Measurements from ENCODE around the gene GRIA4.
"Not testable (repeated sequence)": the region's sequence is repeated elsewhere in the genome, so short reads cannot be mapped to it uniquely, and the experiment has no call there.

The GRIA4 gene

DNA sequence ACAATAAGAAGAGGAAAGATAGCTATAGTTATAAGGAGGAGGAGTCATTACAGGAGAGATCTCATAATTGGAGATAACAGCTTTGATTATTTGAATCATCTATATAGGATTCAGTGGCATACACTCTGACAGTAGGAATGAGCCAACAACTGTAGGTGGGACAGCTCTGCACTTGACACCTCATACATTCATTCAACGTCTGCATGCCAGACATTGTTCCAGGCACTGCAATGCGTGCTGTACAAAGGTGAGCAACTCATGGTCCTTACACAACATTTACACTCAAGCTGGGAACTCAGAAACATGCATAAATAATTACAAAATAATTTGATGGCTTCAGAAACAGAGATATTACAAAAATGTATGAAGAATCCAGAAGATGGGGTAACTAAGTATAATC lies 257.9 kb downstream of the GRIA4 start:
- no peak for DNase-seq

DNA sequence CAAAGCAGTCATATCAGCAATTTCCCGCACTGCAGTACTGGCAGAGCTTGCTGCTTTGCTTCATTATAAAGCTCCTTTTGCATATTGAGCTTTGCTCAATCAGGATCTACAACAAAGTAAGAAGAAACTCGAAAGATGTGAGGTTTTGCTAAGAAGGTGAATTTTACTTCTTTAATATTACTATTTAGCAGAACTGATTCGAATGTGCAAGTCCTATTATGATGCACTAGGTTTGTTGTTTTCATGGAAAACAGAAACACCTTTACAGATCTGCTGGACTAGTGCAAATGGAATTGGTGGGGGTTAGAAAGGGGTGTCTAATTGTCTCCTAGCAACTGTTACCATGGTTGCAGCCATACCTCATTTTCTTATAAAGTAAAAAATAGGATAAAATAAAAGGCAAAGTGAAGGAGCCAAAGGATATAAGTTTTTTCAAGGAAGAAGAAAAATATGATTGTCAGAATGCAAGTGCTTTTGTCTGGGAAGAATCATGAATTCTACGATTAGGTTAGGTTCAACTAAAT lies 259.0 kb downstream of the GRIA4 start:
- DNase-seq, result no peak

DNA sequence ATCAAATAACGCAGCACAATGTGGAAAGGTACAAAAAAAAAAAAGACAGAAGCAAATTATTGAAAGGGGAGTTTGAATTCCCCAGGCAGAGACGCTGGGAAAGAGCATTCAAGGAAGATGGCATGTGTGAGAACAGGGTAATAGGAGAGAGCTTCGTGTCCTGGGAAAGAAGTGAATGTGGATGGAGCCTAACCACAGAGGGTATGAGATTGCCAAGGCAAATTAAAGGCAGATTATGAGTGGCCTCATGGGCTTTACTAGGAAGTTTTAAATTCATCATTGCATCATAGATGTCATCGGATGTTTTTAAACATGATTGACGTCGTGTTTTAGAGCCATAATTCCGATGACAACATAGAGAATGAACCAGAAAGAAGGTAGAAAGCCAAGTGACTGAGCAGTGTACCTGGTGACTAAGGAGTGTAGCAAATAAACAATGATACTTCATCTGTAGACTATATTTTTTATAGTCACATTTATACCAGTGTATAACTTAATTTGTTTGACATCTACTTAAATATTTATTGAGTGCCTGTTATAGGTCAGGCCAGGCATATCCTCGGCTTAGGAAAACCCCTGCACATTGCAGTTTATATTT lies 260.7 kb downstream of the GRIA4 start:
- no peak for DNase-seq

DNA sequence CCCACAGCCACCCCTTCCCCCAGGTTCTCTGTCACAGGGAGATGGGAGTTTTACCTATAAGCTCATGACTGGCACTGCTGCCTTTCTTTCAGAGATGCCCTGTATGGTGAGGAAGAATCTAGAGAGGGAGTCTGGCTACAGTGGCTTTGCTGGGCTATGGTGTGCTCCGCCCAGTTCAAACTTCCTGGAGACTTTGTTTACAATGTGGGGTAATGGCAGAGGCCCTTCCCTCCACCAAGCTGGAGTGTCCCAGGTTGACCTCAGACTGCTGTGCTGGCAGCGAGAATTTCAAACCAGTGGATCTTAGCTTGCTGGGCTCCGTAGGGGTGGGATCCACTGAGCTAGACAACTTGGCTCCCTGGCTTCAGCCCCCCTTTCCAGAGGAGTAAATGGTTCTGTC lies 268.6 kb downstream of the GRIA4 start:
- DNase-seq, result no peak

DNA sequence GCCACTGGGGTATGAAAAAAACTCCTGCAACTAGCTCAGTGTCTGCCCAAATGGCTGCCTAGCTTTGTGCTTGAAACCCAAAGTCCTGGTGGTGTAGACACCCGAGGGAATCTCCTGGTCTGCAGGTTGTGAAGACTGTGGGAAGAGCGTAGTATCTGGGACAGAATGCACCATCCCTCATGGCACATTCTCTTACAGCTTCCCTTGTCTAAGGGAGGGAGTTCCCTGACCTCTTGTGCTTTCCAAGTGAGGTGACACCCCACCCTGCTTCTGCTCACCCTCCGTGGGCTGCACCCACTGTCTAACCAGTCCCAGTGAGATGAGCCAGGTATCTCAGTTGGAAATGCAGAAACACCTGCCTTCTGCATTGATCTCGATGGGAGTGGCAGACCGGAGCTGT lies 269.1 kb downstream of the GRIA4 start:
- not testable (repeated sequence) for DNase-seq

DNA sequence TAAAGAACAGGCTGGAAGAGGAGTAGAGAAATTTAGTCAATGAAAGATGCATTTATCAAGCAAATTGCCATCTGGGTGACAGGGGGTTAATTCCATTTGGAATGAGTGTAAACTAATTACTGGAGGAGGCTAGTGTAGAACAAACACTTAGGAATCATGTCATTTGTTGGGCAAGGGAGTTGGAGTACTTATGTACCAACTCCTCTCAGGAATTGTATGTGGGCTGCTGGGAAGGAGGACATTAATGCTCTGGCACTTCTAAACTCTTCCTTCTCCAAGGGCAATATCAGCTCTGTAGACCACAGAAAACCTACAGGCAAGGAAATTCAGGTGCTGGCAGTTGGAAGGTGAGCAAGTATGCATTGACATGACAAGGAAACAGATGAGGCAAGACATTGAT lies 271.2 kb downstream of the GRIA4 start:
- no peak for DNase-seq

DNA sequence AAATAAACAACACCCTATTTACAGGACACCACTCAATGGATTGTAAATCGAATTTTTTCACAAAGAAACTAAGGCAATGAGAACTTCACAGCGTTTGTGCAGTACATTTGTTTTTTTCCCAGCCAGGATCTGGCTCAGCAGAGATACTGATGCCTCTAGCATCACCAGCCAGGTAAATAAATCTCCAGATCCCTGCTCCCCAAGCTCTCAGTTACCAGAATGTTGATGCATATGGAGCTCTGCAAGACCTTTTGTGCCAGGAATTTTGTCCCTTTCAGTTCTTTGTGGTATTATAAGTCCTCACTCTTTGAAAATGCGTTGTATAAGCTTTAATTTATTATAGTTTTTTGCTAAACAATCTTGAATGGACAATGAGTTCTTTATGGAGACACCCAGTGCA lies 274.6 kb downstream of the GRIA4 start:
- no peak for DNase-seq

DNA sequence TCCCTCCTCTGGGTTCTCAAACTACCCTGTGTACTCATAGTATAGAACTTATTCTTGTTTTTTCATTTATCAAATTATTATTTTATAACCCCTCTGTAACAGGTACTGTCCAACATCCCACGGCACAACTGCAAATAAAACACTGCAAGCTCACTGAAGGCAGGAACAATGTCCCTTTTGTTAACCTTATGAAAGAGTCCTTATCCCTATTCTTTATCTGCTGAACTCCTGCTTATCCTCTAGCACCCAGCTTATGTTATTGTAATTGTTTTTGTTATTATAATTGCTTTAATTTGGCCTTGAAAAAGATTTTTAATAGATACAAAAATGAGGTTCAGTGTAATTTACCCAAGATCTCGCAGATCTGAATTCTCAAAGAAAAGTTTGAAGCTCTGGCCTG lies 281.8 kb downstream of the GRIA4 start:
- no peak for DNase-seq

DNA sequence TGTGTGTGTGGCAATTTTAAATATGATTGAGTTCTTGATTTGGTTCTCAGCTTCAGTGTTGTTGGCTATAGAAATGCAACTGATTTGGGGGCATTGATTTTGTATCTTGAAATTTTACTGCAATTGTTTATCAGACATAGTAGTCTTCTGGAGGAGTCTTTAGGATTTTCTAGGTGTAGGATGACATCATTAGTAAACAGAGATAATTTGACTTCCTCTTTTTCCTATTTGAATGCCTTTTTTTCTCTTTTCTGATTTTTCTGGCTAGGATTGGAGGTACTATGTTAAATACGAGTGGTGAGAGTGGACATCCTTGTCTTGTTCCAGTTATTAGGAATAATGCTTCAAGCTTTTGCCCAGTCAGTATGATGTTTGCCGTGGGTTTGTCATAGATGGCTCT lies 287.3 kb downstream of the GRIA4 start:
- DNase-seq, result no peak

DNA sequence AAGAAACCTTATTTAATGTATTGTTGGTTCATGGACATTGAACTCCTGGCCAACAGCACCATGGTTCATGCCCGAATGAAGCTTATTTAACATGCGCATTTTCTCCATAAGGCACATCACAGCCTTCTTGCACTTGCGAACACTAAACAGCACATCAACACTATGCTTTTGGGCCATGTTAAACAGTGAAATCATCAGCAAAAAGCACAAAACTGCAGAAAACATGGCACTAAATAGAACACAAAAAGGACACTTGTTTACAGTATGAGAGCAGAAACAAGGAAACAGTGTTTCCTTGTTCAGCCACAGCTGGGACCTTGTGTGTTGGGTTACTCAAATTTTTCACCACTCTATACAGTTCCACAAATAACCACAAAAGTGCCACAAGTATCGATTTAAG lies 289.9 kb downstream of the GRIA4 start:
- DNase-seq, result no peak

DNA sequence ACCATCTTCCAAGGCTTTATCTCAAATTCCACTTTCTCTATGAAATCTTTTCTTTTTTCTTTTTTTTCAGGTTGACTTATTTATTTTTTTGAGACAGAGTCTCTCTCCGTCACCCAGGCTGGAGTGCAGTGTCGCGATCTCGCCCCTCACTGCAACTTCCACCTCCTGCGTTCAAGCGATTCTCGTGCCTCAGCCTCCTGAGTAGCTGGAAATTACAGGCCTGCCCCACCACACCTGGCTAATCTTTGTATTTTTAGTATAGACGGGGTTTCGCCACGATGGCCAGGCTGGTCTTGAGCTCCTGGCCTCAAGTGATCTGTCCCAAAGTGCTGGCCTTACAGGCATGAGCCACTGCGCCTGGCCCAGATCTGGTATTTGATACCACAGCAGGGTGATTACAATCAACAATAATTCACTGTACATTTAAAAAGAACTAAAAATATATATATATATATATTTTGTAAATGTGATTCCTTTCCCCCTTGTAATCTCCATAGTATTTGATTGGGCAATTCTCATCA lies 290.7 kb downstream of the GRIA4 start:
- no peak for DNase-seq

DNA sequence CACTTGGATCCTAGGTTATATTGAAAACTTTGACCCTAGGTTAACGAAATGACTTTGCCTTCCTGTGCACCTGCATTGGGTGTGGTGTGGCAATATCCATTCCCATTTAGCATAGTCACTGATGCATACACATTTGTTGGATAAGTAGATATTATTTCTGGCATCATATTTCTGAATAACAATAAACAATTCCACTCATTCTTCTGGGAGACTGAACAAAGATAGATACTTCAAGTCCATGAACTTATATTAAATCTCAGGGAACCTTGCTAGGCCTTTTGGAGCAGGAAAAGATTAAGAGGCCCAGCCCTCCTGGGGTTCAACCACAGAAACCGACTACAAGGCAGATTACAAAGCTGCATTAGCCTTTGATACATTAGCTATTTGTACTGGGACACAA lies 293.2 kb downstream of the GRIA4 start:
- DNase-seq, result no peak

DNA sequence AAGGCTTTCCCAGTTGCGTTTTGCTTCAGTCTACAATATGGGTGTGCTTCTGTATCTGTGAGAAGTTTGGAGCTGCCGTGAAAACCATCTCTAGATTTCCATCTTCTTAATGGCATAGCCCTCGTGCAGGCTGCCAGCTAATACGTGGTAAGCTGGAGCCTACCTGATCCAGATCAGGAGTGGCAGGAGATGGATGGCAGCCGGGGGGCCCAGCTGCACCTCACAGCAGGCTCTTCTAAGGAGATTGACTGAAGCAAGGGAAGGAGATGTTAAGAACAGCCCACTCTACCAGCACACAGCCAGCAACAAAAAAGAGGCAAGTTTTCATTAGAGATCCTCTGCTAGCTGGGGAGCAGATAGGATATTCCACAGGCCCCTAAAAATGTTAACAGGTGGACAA lies 296.6 kb downstream of the GRIA4 start:
- no peak for DNase-seq

DNA sequence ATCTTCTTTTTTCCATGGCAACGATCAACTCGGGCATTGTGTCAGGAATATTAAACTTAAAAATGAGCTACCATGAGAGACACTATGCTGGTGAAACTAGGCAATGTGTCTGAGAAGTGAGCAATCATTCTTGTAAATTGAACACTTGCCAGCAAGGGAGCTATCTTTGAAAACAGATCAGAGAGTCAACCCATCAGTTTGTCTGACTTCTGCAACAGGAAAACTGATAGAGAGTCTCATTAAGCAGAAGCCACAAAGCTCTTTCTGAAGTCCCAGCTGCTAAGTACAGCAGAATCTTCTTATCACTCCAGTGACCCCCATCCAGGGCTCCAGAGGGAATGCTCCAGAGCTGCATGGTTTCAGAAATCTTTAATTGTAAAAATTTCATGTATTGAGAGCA lies 297.4 kb downstream of the GRIA4 start:
- no peak for DNase-seq

DNA sequence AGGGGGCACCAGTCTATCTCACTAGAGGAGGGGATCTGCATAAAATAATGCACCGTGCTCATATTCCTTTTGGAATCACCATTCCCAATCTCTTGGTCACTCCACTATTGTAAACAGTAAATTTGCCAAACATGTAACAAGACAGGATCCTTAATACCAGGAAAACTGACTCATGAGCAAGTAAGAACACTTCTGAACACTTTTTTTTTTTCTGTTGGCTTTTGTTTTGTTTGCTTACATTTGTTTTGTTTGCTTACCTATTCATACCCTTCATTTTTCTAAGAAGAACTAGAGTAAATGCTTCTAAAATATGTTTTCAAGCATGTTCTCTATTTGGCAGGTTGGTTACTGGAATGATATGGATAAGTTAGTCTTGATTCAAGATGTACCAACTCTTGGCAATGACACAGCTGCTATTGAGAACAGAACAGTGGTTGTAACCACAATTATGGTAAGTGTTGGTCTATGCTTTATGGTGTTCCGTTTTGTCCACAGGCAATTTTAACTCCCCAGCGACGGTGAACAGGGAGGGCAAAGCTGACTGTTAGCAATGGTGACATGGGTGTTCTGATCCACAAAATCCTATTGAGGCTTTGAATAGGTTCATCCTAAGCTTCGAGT lies 300.3 kb downstream of the GRIA4 start:
- no peak for DNase-seq

DNA sequence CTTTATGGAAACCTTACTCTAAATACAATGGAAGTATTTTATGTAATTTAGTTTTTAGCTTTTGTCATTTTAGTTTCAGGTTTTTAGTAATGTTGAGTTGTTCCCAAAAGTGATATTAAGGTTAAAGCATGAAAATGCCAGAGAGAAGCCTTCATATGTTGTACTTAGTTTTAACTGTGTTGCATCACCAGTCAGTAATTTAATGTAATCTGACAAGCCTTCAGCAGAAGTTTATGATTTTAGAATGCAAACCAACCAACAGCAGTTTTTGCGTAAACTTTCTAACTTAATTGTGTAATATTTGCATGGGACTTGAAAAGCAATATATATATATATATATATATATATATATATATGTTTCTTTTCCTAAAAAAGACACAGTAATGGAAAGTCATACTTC lies 301.6 kb downstream of the GRIA4 start:
- no peak for DNase-seq

DNA sequence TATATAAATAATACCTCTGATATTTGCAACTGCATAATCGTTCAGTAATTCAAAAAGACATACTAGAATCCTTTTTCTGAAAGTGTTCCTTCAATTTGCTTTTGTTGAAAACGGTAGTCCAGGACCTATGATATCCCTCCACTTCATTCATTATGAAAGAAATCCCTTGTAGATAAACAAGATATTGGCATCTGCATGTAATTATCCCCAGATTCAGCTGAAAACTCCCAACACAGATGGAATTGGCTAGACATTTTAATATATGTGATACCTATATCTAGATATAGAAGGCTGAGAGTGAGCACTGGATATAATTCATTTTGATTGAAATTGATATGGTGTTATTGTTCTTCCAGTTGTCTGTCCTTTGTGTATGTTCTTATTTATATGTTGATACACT lies 302.8 kb downstream of the GRIA4 start:
- DNase-seq, result no peak

DNA sequence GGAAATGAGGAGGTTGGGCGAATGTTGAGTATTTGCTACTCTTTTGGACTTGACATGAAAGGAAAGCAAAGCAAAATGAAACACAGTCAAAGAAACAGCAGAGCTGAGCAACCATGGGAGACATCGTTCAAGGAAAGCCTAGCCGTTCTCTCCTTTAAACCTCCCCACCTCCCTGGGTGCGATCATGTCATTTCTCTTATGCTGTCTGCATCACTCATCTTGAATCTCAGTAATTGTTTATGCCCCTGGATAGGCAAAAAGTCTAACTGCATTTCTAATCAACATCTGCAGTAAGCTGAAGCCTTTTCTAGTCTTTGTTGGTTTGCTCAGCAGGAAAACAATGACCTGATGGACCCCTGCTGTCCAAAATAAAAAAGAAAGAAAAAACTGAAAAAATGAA lies 305.1 kb downstream of the GRIA4 start:
- DNase-seq, result no peak

DNA sequence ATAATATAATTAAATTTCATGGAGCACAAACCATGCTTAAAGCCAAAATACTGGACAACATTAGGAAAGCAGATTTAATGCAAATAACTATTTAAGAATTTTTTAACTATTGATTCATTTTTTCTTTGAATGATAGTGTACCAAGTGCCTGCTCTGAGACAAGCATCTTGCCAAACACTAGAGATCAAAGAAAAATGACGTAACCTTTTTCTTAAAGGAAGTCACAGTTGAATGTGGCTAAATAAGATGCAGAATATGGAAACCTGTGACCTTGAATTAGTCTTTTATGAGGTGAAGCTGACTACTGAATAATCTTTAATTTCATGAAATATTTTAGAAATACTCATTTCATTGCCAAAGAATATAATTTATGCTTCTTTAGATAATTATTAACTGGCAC lies 308.2 kb downstream of the GRIA4 start:
- DNase-seq, result no peak

DNA sequence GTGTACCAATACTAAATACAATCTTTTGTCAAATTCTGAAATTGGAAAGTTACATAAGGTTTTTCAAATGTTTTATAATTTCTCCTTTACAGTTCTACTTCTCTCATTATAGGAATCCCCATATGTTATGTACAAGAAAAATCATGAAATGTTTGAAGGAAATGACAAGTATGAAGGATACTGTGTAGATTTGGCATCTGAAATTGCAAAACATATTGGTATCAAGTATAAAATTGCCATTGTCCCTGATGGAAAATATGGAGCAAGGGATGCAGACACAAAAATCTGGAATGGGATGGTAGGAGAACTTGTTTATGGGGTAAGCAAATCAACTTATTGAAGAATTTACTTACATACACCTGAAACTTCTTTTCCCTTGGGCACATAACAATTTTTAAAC lies 308.7 kb downstream of the GRIA4 start:
- DNase-seq, result no peak

DNA sequence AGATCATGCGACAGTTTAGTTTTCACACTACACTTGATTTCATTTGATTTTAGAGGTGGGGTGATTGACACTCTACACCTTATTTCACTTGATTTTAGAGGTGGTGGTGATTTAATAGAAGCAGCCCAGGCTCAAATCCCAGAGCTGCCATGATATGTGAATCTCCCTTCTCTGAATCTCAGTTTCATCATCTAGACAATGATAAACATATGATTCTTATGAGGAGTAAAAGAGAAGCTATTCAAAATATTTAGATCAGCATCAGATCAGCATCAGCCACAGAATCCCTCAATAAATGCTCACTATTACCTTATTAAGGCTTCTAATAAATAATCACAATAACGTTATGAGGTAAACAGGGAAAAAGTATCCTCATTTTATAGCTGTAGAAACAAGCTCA lies 313.4 kb downstream of the GRIA4 start:
- no peak for DNase-seq

DNA sequence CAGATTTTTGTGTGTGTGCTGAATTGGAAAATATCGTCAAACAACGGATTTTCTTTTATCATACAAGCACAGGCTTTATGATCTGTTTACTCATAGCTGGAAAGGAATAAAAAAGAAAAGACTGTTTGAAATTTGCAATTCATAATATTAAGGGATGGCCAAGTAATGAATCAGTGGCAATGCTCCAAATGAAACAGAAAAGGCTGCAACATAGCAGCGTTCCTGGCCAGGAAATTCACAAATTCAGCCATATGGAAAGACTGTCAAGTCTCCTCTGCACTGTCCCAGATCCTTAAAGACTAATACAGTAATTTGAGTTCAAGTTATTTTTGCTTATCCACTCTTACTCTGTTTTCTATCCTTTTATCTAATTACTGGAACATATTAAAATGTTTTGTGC lies 313.9 kb downstream of the GRIA4 start:
- DNase-seq, result no peak

DNA sequence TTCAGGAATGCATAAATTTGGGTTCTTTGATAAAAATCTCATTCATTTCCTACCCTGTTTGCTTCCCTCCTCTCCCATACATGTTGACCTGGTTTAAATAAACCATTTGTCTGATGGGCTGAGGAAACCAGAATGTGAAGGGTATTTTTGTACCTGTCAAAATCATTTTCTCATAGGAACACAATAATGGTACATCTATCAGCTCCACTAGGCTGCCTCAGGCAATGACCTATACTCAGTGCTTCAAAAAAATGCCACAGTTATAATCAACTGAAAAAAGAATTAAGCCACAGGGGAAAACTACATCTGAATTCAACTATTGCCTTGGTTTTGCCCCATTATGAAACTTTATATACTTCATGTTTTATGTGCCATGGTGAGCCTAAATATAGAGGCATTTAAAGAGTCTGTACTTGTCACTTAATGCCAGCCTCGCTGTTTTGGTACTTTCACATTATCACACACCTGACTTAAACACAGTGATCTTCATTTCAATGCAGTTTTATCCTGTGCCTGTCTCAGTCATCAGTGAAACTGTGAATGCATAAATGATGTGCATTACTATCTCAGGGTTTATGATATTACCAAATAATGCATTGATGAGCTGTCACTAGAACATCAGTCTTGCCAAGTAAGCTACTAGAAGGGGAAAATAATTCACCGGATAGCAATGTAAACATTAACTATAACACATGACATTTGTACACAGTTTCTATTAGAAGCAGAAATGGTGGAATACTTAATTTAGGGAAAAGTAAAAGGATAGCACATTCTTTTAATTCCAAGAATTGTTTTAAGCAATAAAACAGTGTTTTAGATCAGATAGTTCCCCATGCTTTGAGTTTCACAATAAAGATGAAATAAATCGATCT lies 319.4 kb downstream of the GRIA4 start:
- DNase-seq, result no peak

DNA sequence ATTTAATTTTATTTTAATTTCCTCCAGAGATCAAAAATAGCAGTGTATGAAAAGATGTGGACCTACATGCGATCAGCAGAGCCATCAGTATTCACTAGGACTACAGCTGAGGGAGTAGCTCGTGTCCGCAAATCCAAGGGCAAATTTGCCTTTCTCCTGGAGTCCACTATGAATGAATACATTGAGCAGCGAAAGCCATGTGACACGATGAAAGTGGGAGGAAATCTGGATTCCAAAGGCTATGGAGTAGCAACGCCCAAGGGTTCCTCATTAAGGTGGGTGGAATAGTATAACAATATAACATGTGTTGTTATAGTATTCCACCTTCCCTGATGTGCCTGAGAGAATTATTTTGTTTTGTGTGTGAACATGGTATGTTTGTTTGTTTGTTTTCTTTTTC lies 323.8 kb downstream of the GRIA4 start:
- no peak for DNase-seq
